ENCODE results near the gene UQCC3. TPM values are rescaled to one million over a fixed set of nuclear protein-coding genes. Genes with fewer than 3 reads are reported as not detected.

The UQCC3 gene
- total RNA-seq, 4 donors from 2014 or later: 7.3 to 9.9 (median 8.2) TPM

- no peak for TF ChIP-seq CTCF (IDR thresholded peaks at IDR 0.05)
- ATAC-seq (ENCODE audit: low FRiP score): no peak
These were observed 44.7 kb downstream of the UQCC3 start for GRCh38 chr11:62716206-62716605.

GRCh38 chr11:62716816-62717215 is 45.3 kb downstream of the UQCC3 start:
- no peak for TF ChIP-seq CTCF (IDR thresholded peaks at IDR 0.05)
- ATAC-seq (ENCODE audit: low FRiP score) (no peak), DNase-seq (ENCODE audit: low spot score) (no peak)

More at GRCh38 chr11:62716206-62716605, 44.7 kb downstream of the UQCC3 start:
- DNase-seq (ENCODE audit: low spot score): no peak

- no peak for ATAC-seq (ENCODE audit: low FRiP score)
- no peak for TF ChIP-seq CTCF (IDR thresholded peaks at IDR 0.05)
- DNase-seq (ENCODE audit: low spot score): no peak
These were observed 48.0 kb downstream of the UQCC3 start for GRCh38 chr11:62719302-62719978.

- ATAC-seq (ENCODE audit: low FRiP score) (no peak), DNase-seq (ENCODE audit: low spot score) (no peak)
- no peak for TF ChIP-seq CTCF (IDR thresholded peaks at IDR 0.05)
These were observed 50.5 kb downstream of the UQCC3 start for GRCh38 chr11:62721994-62722393.

Small RNA genes within 50 kb of the gene (small RNA-seq; reads per million reads assigned to genes)
- gene SNORA57: not detected

Other genes with a start within 250 kb of the UQCC3 start
- gene AHNAK, start 124.9 kb upstream of the UQCC3 start, total RNA-seq: 1,000 to 10,000 TPM in 3 of 4 donors, 100 to 1,000 TPM in 1; 874 to 1,336 (median 1,047) TPM
- gene EEF1G, start 97.8 kb upstream of the UQCC3 start, total RNA-seq: 1,000 to 10,000 TPM; 1,194 to 1,561 (median 1,267) TPM
- 10 to 100 TPM in 3 of 4 donors, 1 to 10 TPM in 1; 7.9 to 11.0 (median 10.5) TPM for gene TUT1, start 80.2 kb upstream of the UQCC3 start, total RNA-seq
- 100 to 1,000 TPM in 2 of 4 donors, 10 to 100 TPM in 2; 77.1 to 172 (median 89.6) TPM for gene MTA2, start 69.8 kb upstream of the UQCC3 start, total RNA-seq
- gene EML3, start 58.9 kb upstream of the UQCC3 start, total RNA-seq: 10 to 100 TPM; 40.7 to 68.6 (median 52.0) TPM
- 10 to 100 TPM in 3 of 4 donors, 1 to 10 TPM in 1; 7.9 to 12.7 (median 11.4) TPM for gene ROM1, start 58.4 kb upstream of the UQCC3 start, total RNA-seq
- 10 to 100 TPM; 18.8 to 40.7 (median 23.2) TPM for gene B3GAT3, start 49.7 kb upstream of the UQCC3 start, total RNA-seq
- 100 to 1,000 TPM; 108 to 166 (median 128) TPM for gene GANAB, start 25.1 kb upstream of the UQCC3 start, total RNA-seq
- gene INTS5, start 18.4 kb upstream of the UQCC3 start, total RNA-seq: 10 to 100 TPM; 11.9 to 27.7 (median 17.2) TPM
- gene C11orf98, start 6.5 kb upstream of the UQCC3 start, total RNA-seq: 10 to 100 TPM; 18.3 to 42.9 (median 33.3) TPM
- gene CSKMT, start 6.4 kb upstream of the UQCC3 start, total RNA-seq: 10 to 100 TPM in 1 of 4 donors, 1 to 10 TPM in 3; 2.8 to 18.4 (median 7.0) TPM
- gene LBHD1, start 594 bp downstream of the UQCC3 start, total RNA-seq: 1 to 10 TPM; 3.0 to 6.8 (median 5.7) TPM
- 100 to 1,000 TPM; 135 to 196 (median 167) TPM for gene UBXN1, start 7.4 kb downstream of the UQCC3 start, total RNA-seq
- 10 to 100 TPM; 30.9 to 49.3 (median 44.5) TPM for gene LRRN4CL, start 17.9 kb downstream of the UQCC3 start, total RNA-seq
- 10 to 100 TPM; 37.1 to 51.2 (median 48.2) TPM for gene BSCL2, start 35.8 kb downstream of the UQCC3 start, total RNA-seq
- not detected for gene GNG3, start 36.0 kb downstream of the UQCC3 start, total RNA-seq
- gene HNRNPUL2, start 55.8 kb downstream of the UQCC3 start, total RNA-seq: 10 to 100 TPM; 10.7 to 42.6 (median 25.2) TPM
- gene TTC9C, start 56.8 kb downstream of the UQCC3 start, total RNA-seq: 10 to 100 TPM; 13.8 to 24.4 (median 19.0) TPM
- gene ZBTB3, start 82.5 kb downstream of the UQCC3 start, total RNA-seq: 1 to 10 TPM; 5.3 to 7.3 (median 5.8) TPM
- 10 to 100 TPM; 37.9 to 57.9 (median 50.5) TPM for gene POLR2G, start 89.9 kb downstream of the UQCC3 start, total RNA-seq
- gene TAF6L, start 99.7 kb downstream of the UQCC3 start, total RNA-seq: 10 to 100 TPM; 11.7 to 20.3 (median 14.9) TPM
- gene TMEM179B, start 115.7 kb downstream of the UQCC3 start, total RNA-seq: 10 to 100 TPM; 36.4 to 69.7 (median 57.1) TPM
- gene TMEM223, start 120.3 kb downstream of the UQCC3 start, total RNA-seq: 10 to 100 TPM; 20.8 to 45.1 (median 30.3) TPM
- 100 to 1,000 TPM in 1 of 4 donors, 10 to 100 TPM in 3; 51.9 to 101 (median 78.3) TPM for gene NXF1, start 133.8 kb downstream of the UQCC3 start, total RNA-seq
- 10 to 100 TPM; 32.2 to 43.1 (median 37.4) TPM for gene STX5, start 160.4 kb downstream of the UQCC3 start, total RNA-seq
- not detected for gene TEX54, start 161.2 kb downstream of the UQCC3 start, total RNA-seq
- 100 to 1,000 TPM in 1 of 4 donors, 10 to 100 TPM in 3; 32.3 to 138 (median 40.8) TPM for gene WDR74, start 167.9 kb downstream of the UQCC3 start, total RNA-seq
- gene SLC3A2, start 209.2 kb downstream of the UQCC3 start, total RNA-seq: 100 to 1,000 TPM; 110 to 239 (median 191) TPM
- not detected for gene CHRM1, start 249.7 kb downstream of the UQCC3 start, total RNA-seq